Erythroblast (primary cell): ENCODE measurements around the gene APEX2.
A peak's percentile ranks its signal among the peaks of the same experiment; 100 is the strongest.

Experiments used
- GATA1 ChIP-seq: IDR thresholded peaks from 2 replicates; pipeline ENCODE4 v1.6.1; 2011; ENCODE audit warnings: low read depth, mild to moderate bottlenecking, control low read depth, low read length, moderate library complexity
- POLR2A ChIP-seq: IDR thresholded peaks from 2 replicates; pipeline ENCODE4 v1.6.1; 2011; ENCODE audit warnings: mild to moderate bottlenecking, low read length

DNA sequence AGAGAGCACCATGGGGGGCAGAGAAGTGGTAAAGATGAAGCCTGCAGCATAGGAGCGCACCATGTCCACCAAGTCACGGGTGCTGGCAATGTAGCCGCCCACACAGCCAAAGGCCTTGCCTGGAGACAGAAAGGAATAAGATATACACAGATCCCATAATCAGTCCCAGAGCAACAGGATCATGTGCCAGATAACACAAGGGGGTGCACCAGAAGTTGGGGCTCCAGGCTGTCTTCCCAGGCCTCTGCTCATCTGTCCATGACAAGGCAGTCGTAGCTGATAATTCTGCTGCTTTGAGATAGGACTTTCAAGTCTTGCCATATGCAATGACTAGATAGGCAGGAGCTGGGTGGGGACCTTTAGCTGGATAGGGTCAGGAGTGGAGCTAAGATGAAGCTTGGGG, 14.7 kb downstream of the APEX2 start:
- TF ChIP-seq POLR2A (peak; percentile 56), GATA1 (peak; percentile 91)
